Tibial nerve (tissue), 3 donors: ENCODE data around the gene MYO5A.

Source experiments
- POLR2A ChIP-seq, 2 donors: fragments of 450-650 bp; IDR thresholded peaks; one replicate each; pipeline ENCODE4 v1.6.1; 2017; ENCODE audit warnings: antibody characterized with exemption in 2 of 2, mild to moderate bottlenecking in 2 of 2, moderate library complexity in 2 of 2
- TF ChIP-seq, protein P1 (sequence below), 5 experiments: fragments of 200-600 bp in 3 of 5; fragments of 450-650 bp in 2 of 5; sonication (generic) in 3 of 5; IDR thresholded peaks; one replicate each; pipeline ENCODE4 v1.5.1; 2016 to 2019; ENCODE audit warnings: antibody characterized with exemption in 5 of 5, mild to moderate bottlenecking in 3 of 5, moderate library complexity in 2 of 5

DNA sequence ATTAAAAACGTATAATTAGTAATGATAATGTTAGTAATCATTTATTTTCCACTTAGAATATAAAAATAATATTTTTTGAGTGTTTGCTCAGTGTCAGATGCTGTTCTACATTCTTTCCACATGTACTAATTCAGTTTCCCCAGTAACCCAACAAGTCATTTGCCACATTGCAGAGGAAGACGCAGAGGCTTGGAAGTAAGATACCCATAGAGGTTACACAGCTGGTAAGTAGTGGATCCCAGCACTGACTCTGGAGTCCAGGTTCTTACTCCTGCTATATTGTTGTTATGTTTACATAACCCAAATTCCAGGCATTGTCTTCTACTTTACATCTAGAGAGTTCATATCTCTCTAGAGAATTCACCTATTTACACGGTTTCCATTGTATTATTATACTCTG lies 184.8 kb downstream of the MYO5A start:
- TF ChIP-seq, protein P1, sequence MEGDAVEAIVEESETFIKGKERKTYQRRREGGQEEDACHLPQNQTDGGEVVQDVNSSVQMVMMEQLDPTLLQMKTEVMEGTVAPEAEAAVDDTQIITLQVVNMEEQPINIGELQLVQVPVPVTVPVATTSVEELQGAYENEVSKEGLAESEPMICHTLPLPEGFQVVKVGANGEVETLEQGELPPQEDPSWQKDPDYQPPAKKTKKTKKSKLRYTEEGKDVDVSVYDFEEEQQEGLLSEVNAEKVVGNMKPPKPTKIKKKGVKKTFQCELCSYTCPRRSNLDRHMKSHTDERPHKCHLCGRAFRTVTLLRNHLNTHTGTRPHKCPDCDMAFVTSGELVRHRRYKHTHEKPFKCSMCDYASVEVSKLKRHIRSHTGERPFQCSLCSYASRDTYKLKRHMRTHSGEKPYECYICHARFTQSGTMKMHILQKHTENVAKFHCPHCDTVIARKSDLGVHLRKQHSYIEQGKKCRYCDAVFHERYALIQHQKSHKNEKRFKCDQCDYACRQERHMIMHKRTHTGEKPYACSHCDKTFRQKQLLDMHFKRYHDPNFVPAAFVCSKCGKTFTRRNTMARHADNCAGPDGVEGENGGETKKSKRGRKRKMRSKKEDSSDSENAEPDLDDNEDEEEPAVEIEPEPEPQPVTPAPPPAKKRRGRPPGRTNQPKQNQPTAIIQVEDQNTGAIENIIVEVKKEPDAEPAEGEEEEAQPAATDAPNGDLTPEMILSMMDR (IDR thresholded peaks at IDR 0.05), result no peak
- TF ChIP-seq POLR2A (IDR thresholded peaks at IDR 0.05), result no peak
